RWPE1 (cell line): ENCODE data around the gene CD70.
"Not testable (repeated sequence)": the region's sequence is repeated elsewhere in the genome, so short reads cannot be mapped to it uniquely, and the experiment has no call there.

ENCODE experiments used
- CTCF ChIA-PET: fragments of 350-600 bp; sonication (Branson Sonifier 250); formaldehyde crosslinking; extraction: SDS; loops from one replicate; lab custom pipeline; 2021; lab: Yijun Ruan, JAX
- POLR2A ChIA-PET: fragments of 400-600 bp; formaldehyde crosslinking; extraction: SDS; loops from one replicate; lab custom pipeline; 2020; ENCODE audit warnings: antibody characterized with exemption; ENCODE audit not compliant: low non-redundant PET; lab: Yijun Ruan, JAX
- DNase-seq: peaks from one replicate; pipeline ENCODE4 v3.0.0; 2012; ENCODE audit warnings: low spot score
- H3K27ac ChIP-seq: fragments of 450-650 bp; 2 replicates; pipeline ENCODE4 v1.5.1; 2017
- CTCF ChIP-seq: fragments of 450-650 bp; conservative IDR thresholded peaks from 2 replicates; pipeline ENCODE4 v1.5.1; 2017; ENCODE audit warnings: low read depth, mild to moderate bottlenecking

CD70 gene

GRCh38 chr19:6551607-6552450 is 39.1 kb downstream of the CD70 start:
- CTCF ChIA-PET: interaction anchor here (0.6 kb wide), 1 partner anchor 103 kb away, joined by 6 read pairs; no protein-coding TSS in a partner anchor
- no peak for DNase-seq
- POLR2A ChIA-PET: interaction anchor here (0.7 kb wide), 1 partner anchor 304 kb away, joined by 3 read pairs; no protein-coding TSS in a partner anchor

DNA sequence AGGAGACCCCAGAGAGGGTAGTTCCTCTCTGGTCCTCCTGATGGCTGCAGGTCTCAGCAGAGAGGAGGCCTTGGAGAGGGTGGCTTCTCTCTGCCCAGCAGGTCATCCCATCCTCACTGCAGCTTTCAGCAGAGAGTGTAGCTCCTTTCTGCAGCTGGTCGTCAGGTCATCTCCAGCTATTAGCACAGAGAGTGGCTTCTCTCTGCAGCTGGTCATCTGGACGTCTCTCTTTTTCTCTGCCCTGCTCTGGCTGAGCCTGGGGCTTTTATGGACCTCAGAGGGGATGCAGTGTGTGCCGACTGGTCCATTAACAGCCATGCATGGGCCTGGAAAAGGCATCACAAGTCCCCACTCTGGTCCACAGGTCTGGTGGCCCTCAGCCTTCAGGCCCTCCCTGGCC is 39.9 kb downstream of the CD70 start:
- TF ChIP-seq CTCF: no peak
- POLR2A ChIA-PET: no interaction called here
- peak overlapping the region; percentile 37 for H3K27ac ChIP-seq
- CTCF ChIA-PET: no interaction called here
- DNase-seq: no peak

More at GRCh38 chr19:6551607-6552450, 39.1 kb downstream of the CD70 start:
- TF ChIP-seq CTCF: no peak
- peak overlapping the region; percentile 35 for H3K27ac ChIP-seq

DNA sequence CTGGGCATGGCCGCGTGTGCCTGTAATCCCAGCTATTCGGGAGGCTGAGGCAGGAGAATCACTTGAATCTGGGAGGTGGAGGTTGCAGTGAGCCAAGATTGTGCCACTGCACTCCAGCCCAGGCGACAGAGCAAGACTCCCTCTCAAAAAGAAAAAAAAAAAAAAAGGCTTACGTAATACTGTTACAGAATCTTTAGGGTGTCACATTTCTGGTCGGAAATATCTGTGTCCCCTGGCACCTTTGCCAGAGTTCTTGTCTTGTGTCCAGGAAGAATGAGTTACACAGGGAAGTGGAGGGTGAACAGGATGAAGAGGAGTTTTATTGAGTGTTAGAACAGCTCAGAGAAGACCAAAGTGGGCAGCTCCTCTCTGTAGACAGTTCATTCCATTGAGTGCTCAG is 40.3 kb downstream of the CD70 start:
- H3K27ac ChIP-seq: peak overlapping the region; percentile 37
- DNase-seq, CTCF ChIA-PET, POLR2A ChIA-PET: not testable (repeated sequence)

DNA sequence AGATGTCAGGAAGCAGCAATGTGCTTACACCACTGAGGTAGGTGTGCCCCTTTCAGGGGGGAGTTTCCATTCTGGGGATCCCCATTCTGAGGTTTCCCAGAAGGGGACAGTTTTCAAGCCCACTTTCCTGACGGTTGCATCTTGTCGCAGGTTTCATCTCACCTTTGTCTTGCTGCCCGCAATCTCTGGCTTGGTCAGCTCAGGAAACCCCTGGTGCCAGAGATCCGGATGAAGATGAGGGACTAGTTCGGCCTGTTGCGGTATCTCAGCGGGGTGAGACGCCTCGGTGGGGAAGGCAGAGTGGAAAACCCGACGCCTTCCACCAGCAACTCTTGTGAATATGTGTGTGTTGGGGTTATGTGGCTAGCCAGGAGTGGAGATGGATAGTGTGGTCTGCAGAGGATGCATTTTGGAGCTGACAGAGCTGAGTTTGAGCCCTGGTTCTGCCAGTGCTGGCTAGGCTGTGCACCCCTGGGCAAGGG is 47.0 kb downstream of the CD70 start:
- CTCF ChIA-PET: no interaction called here
- no peak for DNase-seq
- no peak overlapping the region for H3K27ac ChIP-seq
- POLR2A ChIA-PET: interaction anchor here (0.7 kb wide), 1 partner anchor 319 kb away, joined by 3 read pairs; no protein-coding TSS in a partner anchor
- TF ChIP-seq CTCF: no peak

- H3K27ac ChIP-seq: peak overlapping the region; percentile 30; the same call in 1 of the 2 replicates
- DNase-seq: no peak
- ChIA-PET POLR2A (interaction anchor here (0.7 to 1.1 kb wide), 2 partner anchors 9 to 11 kb away, joined by 3 to 9 read pairs; partner anchors contain the start of gene TNFSF9), CTCF (no interaction called here)
- TF ChIP-seq CTCF: no peak
Measured at GRCh38 chr19:6540918-6541689, 49.8 kb downstream of the CD70 start.

DNA sequence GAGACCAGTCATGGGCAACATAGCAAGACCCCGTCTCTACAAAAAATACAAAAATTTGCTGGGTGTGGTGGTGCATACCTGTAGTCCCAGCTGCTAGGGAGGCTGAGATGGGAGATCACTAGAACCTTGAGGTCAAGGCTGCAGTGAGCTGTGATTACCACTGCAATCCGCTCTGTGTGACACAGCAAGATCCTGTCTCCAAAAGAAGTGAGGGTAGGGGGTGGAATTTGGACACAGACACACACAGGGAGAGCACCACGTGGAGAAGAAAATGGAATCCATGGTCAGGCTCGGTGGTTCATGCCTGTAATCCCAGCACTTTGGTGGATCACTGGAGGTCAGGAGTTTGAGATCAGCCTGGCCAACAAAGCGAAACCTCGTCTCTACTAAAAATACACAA is 51.4 kb downstream of the CD70 start:
- ChIA-PET POLR2A (no interaction called here), CTCF (no interaction called here)
- no peak for DNase-seq
- H3K27ac ChIP-seq: peak overlapping the region; percentile 86; the same call in 1 of the 2 replicates
- no peak for TF ChIP-seq CTCF
